Adrenal gland (tissue), 5 donors: ENCODE results near the gene EHMT1.

Experiments
- CTCF ChIP-seq, 6 experiments: fragments of 450-650 bp in 4 of 6; fragments of 200-600 bp in 2 of 6; sonication (generic) in 1 of 6; IDR thresholded peaks; 1 replicate in 5 of 6; 2 replicates in 1 of 6; pipeline versions ENCODE4 v1.5.1 to v1.8.0; 2016 to 2021; ENCODE audit warnings: antibody characterized with exemption in 6 of 6, mild to moderate bottlenecking in 2 of 6, moderate library complexity in 1 of 6
- POLR2A ChIP-seq, 2 donors: fragments of 450-650 bp; IDR thresholded peaks; one replicate each; pipeline ENCODE4 v1.6.1; 2017; ENCODE audit warnings: antibody characterized with exemption in 2 of 2, mild to moderate bottlenecking in 2 of 2, moderate library complexity in 1 of 2
- donor health status: DM: no; HTN: no; CAD: no.

- no peak for TF ChIP-seq CTCF (IDR thresholded peaks at IDR 0.05)
- TF ChIP-seq POLR2A (IDR thresholded peaks at IDR 0.05), result peak in 1 of 2 donors; percentile 36
Measured at GRCh38 chr9:137619240-137620047, 639 bp downstream of the EHMT1 start.
